HG02973 (cell line): ENCODE measurements around the gene SEC14L5.
"Not testable (repeated sequence)": the region's sequence is repeated elsewhere in the genome, so short reads cannot be mapped to it uniquely, and the experiment has no call there.

Source experiments
- ATAC-seq: cut with Tn5 transposase; IDR thresholded peaks from one replicate; pipeline ENCODE4 v1.9.1; 2021; ENCODE audit warnings: moderate library complexity; ENCODE audit not compliant: unreplicated experiment

Gene SEC14L5

GRCh38 chr16:4928227-4928626, 29.9 kb upstream of the SEC14L5 start:
- no peak for ATAC-seq

- not testable (repeated sequence) for ATAC-seq
Observed at GRCh38 chr16:4929619-4930018, 28.5 kb upstream of the SEC14L5 start.

- no peak for ATAC-seq
Observed at GRCh38 chr16:4931381-4931780, 26.7 kb upstream of the SEC14L5 start.

GRCh38 chr16:4933433-4933832, 24.7 kb upstream of the SEC14L5 start:
- no peak for ATAC-seq

- no peak for ATAC-seq
Observed at GRCh38 chr16:4933871-4934395, 24.2 kb upstream of the SEC14L5 start.

GRCh38 chr16:4934591-4934990, 23.5 kb upstream of the SEC14L5 start:
- ATAC-seq, result no peak

GRCh38 chr16:4935241-4935855, 22.8 kb upstream of the SEC14L5 start:
- ATAC-seq, result no peak

GRCh38 chr16:4936181-4936990, 21.7 kb upstream of the SEC14L5 start:
- no peak for ATAC-seq

GRCh38 chr16:4936991-4937781, 20.9 kb upstream of the SEC14L5 start, which contains the start of gene PPL:
Gene PPL (minus strand): TSS chr16:4937148. CDS start chr16:4937045, 103 bp downstream.
- ATAC-seq, result no peak

GRCh38 chr16:4937782-4938682, 20.1 kb upstream of the SEC14L5 start:
- no peak for ATAC-seq

- ATAC-seq, result no peak
Observed at GRCh38 chr16:4938683-4939030, 19.5 kb upstream of the SEC14L5 start.

- ATAC-seq, result no peak
Observed at GRCh38 chr16:4940719-4941118, 17.4 kb upstream of the SEC14L5 start.

GRCh38 chr16:4942481-4942880, 15.6 kb upstream of the SEC14L5 start:
- no peak for ATAC-seq

GRCh38 chr16:4944333-4945281, 13.5 kb upstream of the SEC14L5 start:
- no peak for ATAC-seq

- no peak for ATAC-seq
Observed at GRCh38 chr16:4945560-4946502, 12.3 kb upstream of the SEC14L5 start.

- ATAC-seq, result no peak
Observed at GRCh38 chr16:4946917-4947316, 11.2 kb upstream of the SEC14L5 start.

GRCh38 chr16:4947722-4948503, 10.2 kb upstream of the SEC14L5 start:
- ATAC-seq, result no peak
